Measurements from ENCODE around the gene CA7. TPM values are rescaled to one million over a fixed set of nuclear protein-coding genes. Genes with fewer than 3 reads are reported as not detected.

The CA7 gene
- total and polyA plus RNA-seq, 2 donors from 2014 or later, result not detected

DNA sequence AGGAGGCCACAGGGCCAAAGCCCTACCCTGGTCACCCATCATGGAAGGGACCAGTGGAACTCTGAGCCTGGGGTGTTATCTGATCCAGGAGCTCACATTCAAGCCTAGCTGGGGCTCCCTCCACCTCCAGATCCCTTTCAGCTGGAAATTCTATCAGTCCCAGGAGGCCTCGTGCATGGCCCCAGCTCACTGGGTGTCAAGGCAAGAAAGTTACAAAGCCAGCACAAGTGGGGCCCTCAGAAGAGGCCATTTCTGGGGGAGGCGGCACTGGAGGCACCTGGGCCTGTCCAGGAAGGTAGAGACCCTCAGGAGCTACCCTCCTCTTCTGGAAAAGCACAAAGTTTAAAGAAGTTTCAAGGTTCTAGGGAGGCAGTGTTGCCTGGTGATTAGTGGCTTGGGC lies 4.8 kb downstream of the CA7 start:
- H3K27ac ChIP-seq (ENCODE audit: low read depth in 2 of 2, low read length in 2 of 2), result no peak overlapping the region
- TF ChIP-seq, protein P1, sequence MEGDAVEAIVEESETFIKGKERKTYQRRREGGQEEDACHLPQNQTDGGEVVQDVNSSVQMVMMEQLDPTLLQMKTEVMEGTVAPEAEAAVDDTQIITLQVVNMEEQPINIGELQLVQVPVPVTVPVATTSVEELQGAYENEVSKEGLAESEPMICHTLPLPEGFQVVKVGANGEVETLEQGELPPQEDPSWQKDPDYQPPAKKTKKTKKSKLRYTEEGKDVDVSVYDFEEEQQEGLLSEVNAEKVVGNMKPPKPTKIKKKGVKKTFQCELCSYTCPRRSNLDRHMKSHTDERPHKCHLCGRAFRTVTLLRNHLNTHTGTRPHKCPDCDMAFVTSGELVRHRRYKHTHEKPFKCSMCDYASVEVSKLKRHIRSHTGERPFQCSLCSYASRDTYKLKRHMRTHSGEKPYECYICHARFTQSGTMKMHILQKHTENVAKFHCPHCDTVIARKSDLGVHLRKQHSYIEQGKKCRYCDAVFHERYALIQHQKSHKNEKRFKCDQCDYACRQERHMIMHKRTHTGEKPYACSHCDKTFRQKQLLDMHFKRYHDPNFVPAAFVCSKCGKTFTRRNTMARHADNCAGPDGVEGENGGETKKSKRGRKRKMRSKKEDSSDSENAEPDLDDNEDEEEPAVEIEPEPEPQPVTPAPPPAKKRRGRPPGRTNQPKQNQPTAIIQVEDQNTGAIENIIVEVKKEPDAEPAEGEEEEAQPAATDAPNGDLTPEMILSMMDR (IDR thresholded peaks at IDR 0.05; ENCODE audit: borderline replicate concordance, extremely low read depth, insufficient read depth), result no peak
- H3K36me3 ChIP-seq (ENCODE audit: control insufficient read depth in 2 of 3, insufficient read depth in 3 of 3, low read length in 3 of 3), result no peaks in the 10 kb centered on the region
- DNase-seq, result no peak
- peaks cover 5% of the 10 kb centered on the region for H3K27me3 ChIP-seq (ENCODE audit: control insufficient read depth, insufficient read depth, low read length)
- FAIRE-seq, result no peak
- intact Hi-C loops (cut with DNase I), result no loop called here
- no peak overlapping the region for H3K4me3 ChIP-seq (ENCODE audit: low read length in 3 of 3)
- H3K9me3 ChIP-seq (ENCODE audit: control insufficient read depth in 2 of 3, insufficient read depth in 1 of 3, low read length in 3 of 3), result no peaks in the 10 kb centered on the region
- peaks cover 0 to 6% (median 0%) of the 10 kb centered on the region in 3 donors for H3K4me1 ChIP-seq (ENCODE audit: control insufficient read depth in 2 of 3, insufficient read depth in 2 of 3, low read depth in 1 of 3, low read length in 3 of 3)
- H3K9ac ChIP-seq (ENCODE audit: low read length in 3 of 3), result no peak overlapping the region

DNA sequence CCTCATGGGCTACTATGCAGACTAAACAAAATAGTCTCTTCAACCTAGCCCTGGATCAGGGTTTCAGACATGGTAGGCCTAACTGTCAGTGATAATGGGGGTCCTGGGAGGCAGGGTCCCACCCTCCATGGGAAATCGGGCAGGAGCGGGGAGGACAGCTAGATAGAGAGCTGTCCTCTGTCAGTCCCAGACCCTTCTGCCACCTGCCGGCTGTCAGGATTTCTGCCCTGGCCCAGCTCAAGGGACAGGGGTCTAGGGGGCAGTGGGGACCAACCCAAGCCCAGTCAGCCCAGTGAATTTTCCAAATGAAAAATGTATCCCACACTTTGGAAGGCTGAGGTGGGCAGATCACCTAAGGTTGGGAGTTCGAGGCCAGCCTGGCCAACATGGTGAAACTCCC lies 5.3 kb downstream of the CA7 start:
- no peak for FAIRE-seq
- Histone ChIP-seq H3K4me3 (ENCODE audit: low read length in 3 of 3) (no peak overlapping the region), H3K27me3 (ENCODE audit: control insufficient read depth, insufficient read depth, low read length) (peaks cover 5% of the 10 kb centered on the region), H3K27ac (ENCODE audit: low read depth in 2 of 2, low read length in 2 of 2) (no peak overlapping the region), H3K4me1 (ENCODE audit: control insufficient read depth in 2 of 3, insufficient read depth in 2 of 3, low read depth in 1 of 3, low read length in 3 of 3) (peaks cover 0 to 5% (median 0%) of the 10 kb centered on the region in 3 donors), H3K9me3 (ENCODE audit: control insufficient read depth in 2 of 3, insufficient read depth in 1 of 3, low read length in 3 of 3) (no peaks in the 10 kb centered on the region), H3K9ac (ENCODE audit: low read length in 3 of 3) (no peak overlapping the region), H3K36me3 (ENCODE audit: control insufficient read depth in 2 of 3, insufficient read depth in 3 of 3, low read length in 3 of 3) (no peaks in the 10 kb centered on the region)
- intact Hi-C loops (cut with DNase I), result no loop called here
- TF ChIP-seq, protein P1 (IDR thresholded peaks at IDR 0.05; ENCODE audit: borderline replicate concordance, extremely low read depth, insufficient read depth), result no peak
- no peak for DNase-seq

DNA sequence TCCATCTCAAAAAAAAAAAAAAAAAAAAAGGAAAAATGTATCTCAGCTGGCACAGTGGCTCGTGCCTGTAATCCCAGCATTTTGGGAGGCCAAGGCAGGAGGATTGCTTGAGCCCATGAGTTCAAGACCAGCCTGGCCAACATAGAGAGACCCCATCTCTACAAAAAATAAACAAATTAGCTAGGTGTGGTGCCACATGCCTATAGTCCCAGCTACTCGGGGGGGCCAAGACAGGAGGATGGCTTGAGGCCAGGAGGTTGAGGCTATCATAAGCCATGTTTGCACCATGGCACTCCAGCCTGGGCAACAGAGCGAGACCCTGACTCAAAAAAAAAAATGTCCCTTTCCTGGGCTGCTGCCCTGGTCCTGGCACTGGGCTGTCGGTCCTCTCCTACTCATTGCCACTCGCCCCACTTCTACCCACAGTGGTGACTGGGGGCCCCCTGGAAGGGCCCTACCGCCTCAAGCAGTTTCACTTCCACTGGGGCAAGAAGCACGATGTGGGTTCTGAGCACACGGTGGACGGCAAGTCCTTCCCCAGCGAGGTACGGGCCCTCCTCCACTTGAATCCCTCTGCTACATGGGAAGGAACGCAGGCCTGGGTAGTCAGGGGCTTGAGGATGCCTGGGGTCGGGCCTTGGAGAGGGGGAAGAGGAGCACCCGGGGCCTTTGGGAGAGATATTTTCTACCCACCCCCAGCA lies 6.1 kb downstream of the CA7 start:
- FAIRE-seq (no peak), DNase-seq (no peak)
- no peaks in the 10 kb centered on the region for H3K4me1 ChIP-seq (ENCODE audit: control insufficient read depth in 2 of 3, insufficient read depth in 2 of 3, low read depth in 1 of 3, low read length in 3 of 3)
- no peak overlapping the region for H3K4me3 ChIP-seq (ENCODE audit: low read length in 3 of 3)
- peaks cover 3% of the 10 kb centered on the region for H3K27me3 ChIP-seq (ENCODE audit: control insufficient read depth, insufficient read depth, low read length)
- H3K9ac ChIP-seq (ENCODE audit: low read length in 3 of 3), result no peak overlapping the region
- intact Hi-C loops (cut with DNase I), result no loop called here
- H3K9me3 ChIP-seq (ENCODE audit: control insufficient read depth in 2 of 3, insufficient read depth in 1 of 3, low read length in 3 of 3), result no peaks in the 10 kb centered on the region
- no peaks in the 10 kb centered on the region for H3K36me3 ChIP-seq (ENCODE audit: control insufficient read depth in 2 of 3, insufficient read depth in 3 of 3, low read length in 3 of 3)
- TF ChIP-seq, protein P1 (IDR thresholded peaks at IDR 0.05; ENCODE audit: borderline replicate concordance, extremely low read depth, insufficient read depth), result no peak
- H3K27ac ChIP-seq (ENCODE audit: low read depth in 2 of 2, low read length in 2 of 2), result no peak overlapping the region
